ENCODE measurements around the gene CD226.

The CD226 gene

GRCh38 chr18:69819460-69819859, 128.2 kb downstream of the CD226 start:
- TF ChIP-seq, protein P1, sequence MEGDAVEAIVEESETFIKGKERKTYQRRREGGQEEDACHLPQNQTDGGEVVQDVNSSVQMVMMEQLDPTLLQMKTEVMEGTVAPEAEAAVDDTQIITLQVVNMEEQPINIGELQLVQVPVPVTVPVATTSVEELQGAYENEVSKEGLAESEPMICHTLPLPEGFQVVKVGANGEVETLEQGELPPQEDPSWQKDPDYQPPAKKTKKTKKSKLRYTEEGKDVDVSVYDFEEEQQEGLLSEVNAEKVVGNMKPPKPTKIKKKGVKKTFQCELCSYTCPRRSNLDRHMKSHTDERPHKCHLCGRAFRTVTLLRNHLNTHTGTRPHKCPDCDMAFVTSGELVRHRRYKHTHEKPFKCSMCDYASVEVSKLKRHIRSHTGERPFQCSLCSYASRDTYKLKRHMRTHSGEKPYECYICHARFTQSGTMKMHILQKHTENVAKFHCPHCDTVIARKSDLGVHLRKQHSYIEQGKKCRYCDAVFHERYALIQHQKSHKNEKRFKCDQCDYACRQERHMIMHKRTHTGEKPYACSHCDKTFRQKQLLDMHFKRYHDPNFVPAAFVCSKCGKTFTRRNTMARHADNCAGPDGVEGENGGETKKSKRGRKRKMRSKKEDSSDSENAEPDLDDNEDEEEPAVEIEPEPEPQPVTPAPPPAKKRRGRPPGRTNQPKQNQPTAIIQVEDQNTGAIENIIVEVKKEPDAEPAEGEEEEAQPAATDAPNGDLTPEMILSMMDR (IDR thresholded peaks at IDR 0.05): no peak
- no peak for TF ChIP-seq ZFX (IDR thresholded peaks at IDR 0.05; ENCODE audit: borderline replicate concordance)

DNA sequence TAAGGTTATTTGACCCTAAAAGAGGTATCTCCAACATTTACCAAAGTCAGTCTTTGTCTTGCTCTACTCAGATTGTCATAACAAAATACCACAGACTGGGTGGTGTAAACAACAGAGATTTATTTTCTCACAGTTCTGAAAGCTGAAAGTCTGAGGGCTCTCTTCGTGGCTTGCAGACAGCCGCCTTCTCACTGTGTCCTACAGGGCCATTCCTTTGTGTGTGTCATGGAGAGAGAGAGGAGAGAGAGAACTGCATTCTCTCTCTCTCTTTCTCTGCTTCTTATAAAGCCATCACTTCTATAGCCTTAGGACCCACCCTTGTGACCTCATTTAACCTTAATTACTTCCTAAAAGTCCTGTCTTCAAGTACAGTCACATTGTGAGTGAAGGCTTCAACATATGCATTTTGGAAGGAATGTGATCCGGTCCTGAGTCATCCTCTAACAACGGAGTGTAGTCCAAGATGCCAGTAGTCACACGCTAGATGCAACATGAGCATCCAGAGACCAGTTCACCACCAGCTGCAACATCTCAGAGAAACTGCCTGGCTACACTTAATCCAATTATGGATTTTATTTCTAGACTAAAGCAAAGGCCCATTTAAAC, 130.2 kb downstream of the CD226 start:
- TF ChIP-seq, protein P1 (IDR thresholded peaks at IDR 0.05): no peak
- no peak for TF ChIP-seq ZFX (IDR thresholded peaks at IDR 0.05; ENCODE audit: borderline replicate concordance)

More at GRCh38 chr18:69819460-69819859, 128.2 kb downstream of the CD226 start:
- H3K27ac ChIP-seq: no peak overlapping the region

DNA sequence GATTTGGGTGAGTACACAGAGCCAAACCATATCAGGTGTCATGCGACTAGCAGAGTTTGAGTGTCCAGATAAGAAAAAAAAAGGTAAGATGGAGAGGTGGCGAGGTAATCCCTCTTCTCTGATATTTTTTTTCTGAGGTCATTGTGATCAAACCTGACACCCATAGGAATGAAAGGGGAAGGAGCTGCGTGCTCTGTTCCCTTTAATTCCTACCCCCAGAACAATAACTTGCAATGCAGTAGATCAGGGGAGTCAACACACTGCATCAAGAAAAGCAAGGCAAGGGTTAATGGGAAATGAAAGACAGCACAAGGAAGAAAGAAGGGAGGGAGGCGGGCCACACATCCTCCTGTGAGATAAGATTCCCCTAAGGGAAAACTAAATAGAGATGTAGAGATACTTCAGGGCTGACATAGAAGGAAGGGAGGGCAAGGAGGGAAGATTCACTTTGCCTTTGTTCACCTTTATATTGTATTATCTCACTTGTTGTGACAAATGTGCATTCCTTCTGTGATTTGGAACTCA, 132.8 kb downstream of the CD226 start:
- H3K27ac ChIP-seq: peak overlapping the region; percentile 19; the same call in 1 of the 2 replicates
- TF ChIP-seq ZFX (IDR thresholded peaks at IDR 0.05; ENCODE audit: borderline replicate concordance): no peak
- TF ChIP-seq, protein P1 (IDR thresholded peaks at IDR 0.05): no peak

More for the DNA sequence above, 130.2 kb downstream of the CD226 start:
- no peak overlapping the region for H3K27ac ChIP-seq

GRCh38 chr18:69813559-69813958, 134.1 kb downstream of the CD226 start:
- H3K27ac ChIP-seq: no peak overlapping the region
- TF ChIP-seq ZFX (IDR thresholded peaks at IDR 0.05; ENCODE audit: borderline replicate concordance): no peak
- TF ChIP-seq, protein P1 (IDR thresholded peaks at IDR 0.05): no peak

- TF ChIP-seq, protein P1 (IDR thresholded peaks at IDR 0.05): no peak
- no peak for TF ChIP-seq ZFX (IDR thresholded peaks at IDR 0.05; ENCODE audit: borderline replicate concordance)
- no peak overlapping the region for H3K27ac ChIP-seq
Measured at GRCh38 chr18:69808399-69808798, 139.3 kb downstream of the CD226 start.

DNA sequence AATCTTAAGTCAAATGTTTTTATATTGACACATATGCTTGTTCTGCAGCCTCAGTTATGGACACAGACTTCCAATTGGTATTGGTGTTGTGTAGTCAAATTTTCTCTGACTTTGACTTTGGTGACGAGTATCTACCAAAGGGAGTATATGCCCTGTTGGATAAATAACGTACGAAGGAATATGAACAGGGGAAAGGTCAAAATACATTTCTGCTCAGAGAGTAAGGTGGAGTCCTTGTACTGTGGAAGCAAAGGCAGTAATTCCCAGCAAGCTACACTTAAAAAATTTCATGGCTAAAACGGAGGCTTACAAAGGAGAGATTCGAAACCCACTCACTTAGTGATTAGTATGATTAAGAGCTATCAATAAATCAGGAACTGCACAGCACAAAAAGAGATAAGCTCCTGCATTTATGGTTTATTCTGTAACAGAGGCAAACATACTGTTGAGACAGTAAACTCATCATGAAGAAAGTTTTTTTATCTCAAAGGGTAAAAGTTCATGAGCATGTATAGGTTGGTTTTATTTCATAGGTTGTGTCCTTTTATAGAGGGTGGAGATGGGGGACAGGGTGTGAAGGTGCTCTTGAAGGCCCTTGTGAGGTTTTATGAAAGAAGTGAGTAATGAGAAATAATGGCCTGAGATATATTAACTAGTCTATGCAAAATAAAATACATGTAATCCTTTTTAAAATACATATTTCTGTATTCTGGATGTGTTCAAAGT, 142.7 kb downstream of the CD226 start:
- TF ChIP-seq, protein P1 (IDR thresholded peaks at IDR 0.05): no peak
- TF ChIP-seq ZFX (IDR thresholded peaks at IDR 0.05; ENCODE audit: borderline replicate concordance): no peak
- no peak overlapping the region for H3K27ac ChIP-seq

Measured in 22Rv1 (cell line).